K562 (cell line): Measurements from ENCODE around the gene HRCT1. TPM values are rescaled to one million over a fixed set of nuclear protein-coding genes. Genes with fewer than 3 reads are reported as not detected.

Experiments used
- EGR1 ChIP-seq: fragments of 450-650 bp; conservative IDR thresholded peaks from 2 replicates; pipeline ENCODE4 v1.6.1; 2017; ENCODE audit warnings: mild to moderate bottlenecking
- FOXK1 ChIP-seq: sonication (generic); formaldehyde crosslinking; IDR thresholded peaks from 2 replicates; pipeline ENCODE4 v1.8.0; 2022; ENCODE audit warnings: missing genetic modification reagents, mild to moderate bottlenecking, borderline replicate concordance
- HDAC1 ChIP-seq, 2 experiments: fragments of 450-650 bp; IDR thresholded peaks; 2 replicates each; pipeline ENCODE4 v1.6.1; 2016 to 2017; ENCODE audit warnings: inconsistent platforms in 1 of 2, mild to moderate bottlenecking in 1 of 2, moderate library complexity in 1 of 2
- HDAC2 ChIP-seq: fragments of 450-650 bp; IDR thresholded peaks from 2 replicates; pipeline ENCODE4 v1.6.1; 2016; ENCODE audit warnings: mild to moderate bottlenecking
- LCOR ChIP-seq: sonication (generic); formaldehyde crosslinking; IDR thresholded peaks from 2 replicates; pipeline ENCODE4 v1.8.0; 2022; ENCODE audit warnings: mild to moderate bottlenecking, missing genetic modification reagents
- MAFK ChIP-seq: IDR thresholded peaks from 2 replicates; pipeline ENCODE4 v1.6.1; 2011; ENCODE audit warnings: low read length, improper control_type of control experiment
- NBN ChIP-seq: fragments of 450-650 bp; IDR thresholded peaks from 2 replicates; pipeline ENCODE4 v1.6.1; 2016; ENCODE audit warnings: low read depth, mild to moderate bottlenecking
- PTRF ChIP-seq: fragments of 450-650 bp; IDR thresholded peaks from 2 replicates; pipeline ENCODE4 v1.6.1; 2016; ENCODE audit warnings: mild to moderate bottlenecking, missing genetic modification characterization, missing compliant biosample characterization
- TRIM24 ChIP-seq, 2 experiments: fragments of 450-650 bp; IDR thresholded peaks; 2 replicates each; pipeline ENCODE4 v1.6.1; 2016
- ZNF436 ChIP-seq: fragments of 250-450, 450-650 bp; sonication (Bioruptor Pico); formaldehyde crosslinking; IDR thresholded peaks from 2 replicates; pipeline ENCODE4 v1.7.0; 2020; ENCODE audit warnings: mild to moderate bottlenecking
- polyA plus RNA-seq, 8 experiments: library from polyadenylated mRNA; depleted of rRNA in 4 of 8; stranded (reverse) in 5 of 8; unstranded in 3 of 8; fragments of >200 nt; fragmentation: Nextera tagmentation in 2 of 8; fragmentation: Illumina TruSeq in 1 of 8; extraction: Ambion mirVana in 2 of 8; extraction: Trizol in 1 of 8; gene quantifications; 2 replicates each; pipeline versions ENCODE4 v1.2.1 to v1.2.3, GENCODE V29; 2011 to 2014; ENCODE audit warnings: inconsistent platforms in 1 of 8, missing spikeins in 1 of 8
- total RNA-seq, 7 experiments: library from RNA; depleted of rRNA in 6 of 7; stranded (reverse); fragments of >200 nt in 6 of 7; fragmentation: Illumina TruSeq in 2 of 7; extraction: Trizol in 2 of 7; gene quantifications; 2 replicates each; pipeline versions ENCODE4 v1.2.1 to v1.2.3, GENCODE V29; 2011 to 2021; ENCODE audit warnings: low replicate concordance in 1 of 7
- TF ChIP-seq, protein P1 (sequence below): sonication (generic); formaldehyde crosslinking; IDR thresholded peaks from 2 replicates; pipeline ENCODE4 v1.8.0; 2022; ENCODE audit warnings: mild to moderate bottlenecking, missing genetic modification reagents, borderline replicate concordance
- TF ChIP-seq, protein P2 (sequence below), 2 experiments: fragments of 200-800 bp in 1 of 2; sonication (Bioruptor generic) in 1 of 2; sonication (generic) in 1 of 2; formaldehyde crosslinking in 1 of 2; IDR thresholded peaks in 1 of 2; conservative IDR thresholded peaks in 1 of 2; 2 replicates each; pipeline versions ENCODE4 v1.5.0 to v1.6.1; 2016 to 2020; ENCODE audit warnings: missing compliant biosample characterization in 1 of 2, missing genetic modification characterization in 1 of 2, missing genetic modification reagents in 1 of 2
- TF ChIP-seq, protein P3 (sequence below): fragments of 450-650 bp; IDR thresholded peaks from 2 replicates; pipeline ENCODE4 v1.6.1; 2016; ENCODE audit warnings: low read depth

HRCT1 gene
- total and polyA plus RNA-seq, 9 of the 15 experiments (the other 6 are each of a cell fraction or from before 2014, with no cell fraction given), result 0.40 TPM; not detected in 8

DNA sequence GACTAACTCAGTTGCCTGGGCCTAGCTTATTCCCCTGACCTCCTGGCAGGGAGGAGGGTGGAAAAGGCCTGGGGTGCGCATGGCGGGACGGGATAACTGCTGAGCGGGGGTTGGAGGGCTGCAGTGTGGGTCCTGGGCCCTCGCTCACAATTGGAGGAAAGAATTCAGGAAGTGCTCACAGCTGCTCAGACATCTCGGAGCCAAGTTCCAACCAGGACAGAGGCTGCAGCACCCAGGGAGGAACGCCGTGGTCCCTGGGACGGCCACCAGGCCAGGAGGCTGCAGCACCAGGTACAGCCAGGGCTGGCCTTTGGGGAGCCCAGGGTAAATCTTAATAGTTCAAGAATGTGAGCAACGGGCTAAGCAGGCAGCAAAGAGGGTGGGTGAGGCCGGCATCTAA is 3.3 kb downstream of the HRCT1 start, which contains the start of gene SPAAR (continued):
- TF ChIP-seq TRIM24 (IDR thresholded peaks at IDR 0.05) (no peak), NBN (no peak), ZNF436 (no peak), MAFK (no peak), PTRF (tag) (no peak), HDAC2 (no peak), EGR1 (no peak), HDAC1 (IDR thresholded peaks at IDR 0.05) (no peak), FOXK1 (CRISPR knock-in tag) (no peak), LCOR (CRISPR knock-in tag) (no peak)
- TF ChIP-seq, protein P1, sequence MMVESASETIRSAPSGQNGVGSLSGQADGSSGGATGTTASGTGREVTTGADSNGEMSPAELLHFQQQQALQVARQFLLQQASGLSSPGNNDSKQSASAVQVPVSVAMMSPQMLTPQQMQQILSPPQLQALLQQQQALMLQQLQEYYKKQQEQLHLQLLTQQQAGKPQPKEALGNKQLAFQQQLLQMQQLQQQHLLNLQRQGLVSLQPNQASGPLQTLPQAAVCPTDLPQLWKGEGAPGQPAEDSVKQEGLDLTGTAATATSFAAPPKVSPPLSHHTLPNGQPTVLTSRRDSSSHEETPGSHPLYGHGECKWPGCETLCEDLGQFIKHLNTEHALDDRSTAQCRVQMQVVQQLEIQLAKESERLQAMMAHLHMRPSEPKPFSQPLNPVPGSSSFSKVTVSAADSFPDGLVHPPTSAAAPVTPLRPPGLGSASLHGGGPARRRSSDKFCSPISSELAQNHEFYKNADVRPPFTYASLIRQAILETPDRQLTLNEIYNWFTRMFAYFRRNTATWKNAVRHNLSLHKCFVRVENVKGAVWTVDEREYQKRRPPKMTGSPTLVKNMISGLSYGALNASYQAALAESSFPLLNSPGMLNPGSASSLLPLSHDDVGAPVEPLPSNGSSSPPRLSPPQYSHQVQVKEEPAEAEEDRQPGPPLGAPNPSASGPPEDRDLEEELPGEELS (CRISPR knock-in tag), result no peak
- TF ChIP-seq, protein P2, sequence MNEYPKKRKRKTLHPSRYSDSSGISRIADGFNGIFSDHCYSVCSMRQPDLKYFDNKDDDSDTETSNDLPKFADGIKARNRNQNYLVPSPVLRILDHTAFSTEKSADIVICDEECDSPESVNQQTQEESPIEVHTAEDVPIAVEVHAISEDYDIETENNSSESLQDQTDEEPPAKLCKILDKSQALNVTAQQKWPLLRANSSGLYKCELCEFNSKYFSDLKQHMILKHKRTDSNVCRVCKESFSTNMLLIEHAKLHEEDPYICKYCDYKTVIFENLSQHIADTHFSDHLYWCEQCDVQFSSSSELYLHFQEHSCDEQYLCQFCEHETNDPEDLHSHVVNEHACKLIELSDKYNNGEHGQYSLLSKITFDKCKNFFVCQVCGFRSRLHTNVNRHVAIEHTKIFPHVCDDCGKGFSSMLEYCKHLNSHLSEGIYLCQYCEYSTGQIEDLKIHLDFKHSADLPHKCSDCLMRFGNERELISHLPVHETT (CRISPR knock-in tag; conservative IDR thresholded peaks at IDR 0.05 in 1 of 2, IDR thresholded peaks at IDR 0.05 in 1 of 2), result no peak
- TF ChIP-seq, protein P3, sequence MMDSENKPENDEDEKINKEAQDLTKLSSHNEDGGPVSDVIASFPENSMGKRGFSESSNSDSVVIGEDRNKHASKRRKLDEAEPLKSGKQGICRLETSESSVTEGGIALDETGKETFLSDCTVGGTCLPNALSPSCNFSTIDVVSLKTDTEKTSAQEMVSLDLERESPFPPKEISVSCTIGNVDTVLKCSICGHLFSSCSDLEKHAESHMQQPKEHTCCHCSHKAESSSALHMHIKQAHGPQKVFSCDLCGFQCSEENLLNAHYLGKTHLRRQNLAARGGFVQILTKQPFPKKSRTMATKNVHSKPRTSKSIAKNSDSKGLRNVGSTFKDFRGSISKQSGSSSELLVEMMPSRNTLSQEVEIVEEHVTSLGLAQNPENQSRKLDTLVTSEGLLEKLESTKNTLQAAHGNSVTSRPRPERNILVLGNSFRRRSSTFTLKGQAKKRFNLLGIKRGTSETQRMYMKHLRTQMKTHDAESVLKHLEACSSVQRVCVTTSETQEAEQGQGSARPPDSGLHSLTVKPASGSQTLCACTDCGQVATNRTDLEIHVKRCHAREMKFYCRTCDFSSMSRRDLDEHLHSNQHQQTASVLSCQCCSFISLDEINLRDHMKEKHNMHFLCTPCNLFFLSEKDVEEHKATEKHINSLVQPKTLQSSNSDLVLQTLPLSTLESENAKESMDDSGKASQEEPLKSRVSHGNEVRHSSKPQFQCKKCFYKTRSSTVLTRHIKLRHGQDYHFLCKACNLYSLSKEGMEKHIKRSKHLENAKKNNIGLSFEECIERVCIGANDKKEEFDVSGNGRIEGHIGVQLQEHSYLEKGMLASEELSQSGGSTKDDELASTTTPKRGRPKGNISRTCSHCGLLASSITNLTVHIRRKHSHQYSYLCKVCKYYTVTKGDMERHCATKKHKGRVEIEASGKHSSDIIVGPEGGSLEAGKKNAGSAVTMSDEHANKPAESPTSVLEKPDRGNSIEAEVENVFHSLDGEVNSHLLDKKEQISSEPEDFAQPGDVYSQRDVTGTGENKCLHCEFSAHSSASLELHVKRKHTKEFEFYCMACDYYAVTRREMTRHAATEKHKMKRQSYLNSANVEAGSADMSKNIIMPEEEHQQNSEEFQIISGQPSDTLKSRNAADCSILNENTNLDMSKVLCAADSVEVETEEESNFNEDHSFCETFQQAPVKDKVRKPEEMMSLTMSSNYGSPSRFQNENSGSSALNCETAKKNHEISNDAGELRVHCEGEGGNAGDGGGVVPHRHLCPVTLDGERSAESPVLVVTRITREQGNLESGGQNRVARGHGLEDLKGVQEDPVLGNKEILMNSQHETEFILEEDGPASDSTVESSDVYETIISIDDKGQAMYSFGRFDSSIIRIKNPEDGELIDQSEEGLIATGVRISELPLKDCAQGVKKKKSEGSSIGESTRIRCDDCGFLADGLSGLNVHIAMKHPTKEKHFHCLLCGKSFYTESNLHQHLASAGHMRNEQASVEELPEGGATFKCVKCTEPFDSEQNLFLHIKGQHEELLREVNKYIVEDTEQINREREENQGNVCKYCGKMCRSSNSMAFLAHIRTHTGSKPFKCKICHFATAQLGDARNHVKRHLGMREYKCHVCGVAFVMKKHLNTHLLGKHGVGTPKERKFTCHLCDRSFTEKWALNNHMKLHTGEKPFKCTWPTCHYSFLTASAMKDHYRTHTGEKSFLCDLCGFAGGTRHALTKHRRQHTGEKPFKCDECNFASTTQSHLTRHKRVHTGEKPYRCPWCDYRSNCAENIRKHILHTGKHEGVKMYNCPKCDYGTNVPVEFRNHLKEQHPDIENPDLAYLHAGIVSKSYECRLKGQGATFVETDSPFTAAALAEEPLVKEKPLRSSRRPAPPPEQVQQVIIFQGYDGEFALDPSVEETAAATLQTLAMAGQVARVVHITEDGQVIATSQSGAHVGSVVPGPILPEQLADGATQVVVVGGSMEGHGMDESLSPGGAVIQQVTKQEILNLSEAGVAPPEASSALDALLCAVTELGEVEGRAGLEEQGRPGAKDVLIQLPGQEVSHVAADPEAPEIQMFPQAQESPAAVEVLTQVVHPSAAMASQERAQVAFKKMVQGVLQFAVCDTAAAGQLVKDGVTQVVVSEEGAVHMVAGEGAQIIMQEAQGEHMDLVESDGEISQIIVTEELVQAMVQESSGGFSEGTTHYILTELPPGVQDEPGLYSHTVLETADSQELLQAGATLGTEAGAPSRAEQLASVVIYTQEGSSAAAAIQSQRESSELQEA, result no peak
